Trophoblast cell (in vitro differentiated cells and primary cell): ENCODE measurements around the gene HECW1.

Experiments
- DNase-seq, 2 donors: peaks; one replicate each; pipeline ENCODE4 v3.0.0-alpha.2; 2016
- H2AFZ ChIP-seq: 2 replicates; pipeline ENCODE4 v1.6.1; 2013; ENCODE audit warnings: low read length, moderate library complexity, mild to moderate bottlenecking; ENCODE audit not compliant: insufficient read depth, poor library complexity
- H2AK5ac ChIP-seq: 2 replicates; pipeline ENCODE4 v1.6.1; 2013; ENCODE audit warnings: mild to moderate bottlenecking, low read length
- H2BK120ac ChIP-seq: 2 replicates; pipeline ENCODE4 v1.6.1; 2013; ENCODE audit warnings: low read length, mild to moderate bottlenecking, moderate library complexity; ENCODE audit not compliant: insufficient read depth, poor library complexity
- H2BK12ac ChIP-seq: 2 replicates; pipeline ENCODE4 v1.6.1; 2013; ENCODE audit warnings: mild to moderate bottlenecking, low read length, moderate library complexity
- H2BK5ac ChIP-seq: 2 replicates; pipeline ENCODE4 v1.6.1; 2013; ENCODE audit warnings: low read length, low read depth, moderate library complexity, mild to moderate bottlenecking; ENCODE audit not compliant: poor library complexity
- H3K14ac ChIP-seq: 2 replicates; pipeline ENCODE4 v1.6.1; 2013; ENCODE audit warnings: mild to moderate bottlenecking, low read length
- H3K18ac ChIP-seq: 2 replicates; pipeline ENCODE4 v1.6.1; 2013; ENCODE audit warnings: mild to moderate bottlenecking, low read length
- H3K23ac ChIP-seq: 2 replicates; pipeline ENCODE4 v1.6.1; 2013; ENCODE audit warnings: low read length
- H3K27ac ChIP-seq: 2 replicates; pipeline ENCODE4 v1.5.1; 2013; ENCODE audit warnings: low read depth, mild to moderate bottlenecking, inconsistent platforms, low read length, moderate library complexity
- H3K27me3 ChIP-seq: 2 replicates; pipeline ENCODE4 v1.6.1; 2013; ENCODE audit warnings: inconsistent platforms, mild to moderate bottlenecking, low read length, moderate library complexity; ENCODE audit not compliant: insufficient read depth
- H3K36me3 ChIP-seq, 2 experiments: 1 replicate in 1 of 2; 2 replicates in 1 of 2; pipeline ENCODE4 v1.6.1; 2013; ENCODE audit warnings: low read length in 2 of 2, mild to moderate bottlenecking in 2 of 2, moderate library complexity in 1 of 2; ENCODE audit not compliant: insufficient read depth in 2 of 2, control insufficient read depth in 1 of 2
- H3K4ac ChIP-seq: 2 replicates; pipeline ENCODE4 v1.6.1; 2013; ENCODE audit warnings: low read depth, mild to moderate bottlenecking, low read length, moderate library complexity
- H3K4me1 ChIP-seq, 2 experiments: 1 replicate in 1 of 2; 2 replicates in 1 of 2; pipeline ENCODE4 v1.6.1; 2013; ENCODE audit warnings: low read length in 2 of 2, mild to moderate bottlenecking in 2 of 2, moderate library complexity in 1 of 2; ENCODE audit not compliant: insufficient read depth in 2 of 2, control insufficient read depth in 1 of 2
- H3K4me2 ChIP-seq: 2 replicates; pipeline ENCODE4 v1.6.1; 2013; ENCODE audit warnings: inconsistent platforms, mild to moderate bottlenecking, low read length, moderate library complexity
- H3K4me3 ChIP-seq: 2 replicates; pipeline ENCODE4 v1.5.1; 2013; ENCODE audit warnings: mild to moderate bottlenecking, low read depth, low read length, inconsistent platforms
- H3K79me1 ChIP-seq: one replicate; pipeline ENCODE4 v1.6.1; 2013; ENCODE audit warnings: low read length
- H3K79me2 ChIP-seq: 2 replicates; pipeline ENCODE4 v1.6.1; 2013; ENCODE audit warnings: low read length, mild to moderate bottlenecking; ENCODE audit not compliant: control insufficient read depth, insufficient read depth, poor library complexity
- H3K9ac ChIP-seq: 2 replicates; pipeline ENCODE4 v1.6.1; 2013; ENCODE audit warnings: mild to moderate bottlenecking, low read length
- H3K9me3 ChIP-seq: 2 replicates; pipeline ENCODE4 v1.6.1; 2013; ENCODE audit warnings: low read depth, mild to moderate bottlenecking, control low read depth, inconsistent platforms, low read length; ENCODE audit not compliant: insufficient read depth
- H4K12ac ChIP-seq: 2 replicates; pipeline ENCODE4 v1.6.1; 2013; ENCODE audit warnings: low read depth, mild to moderate bottlenecking, low read length, moderate library complexity
- H4K8ac ChIP-seq: 2 replicates; pipeline ENCODE4 v1.6.1; 2013; ENCODE audit warnings: low read depth, mild to moderate bottlenecking, low read length, moderate library complexity
- H4K91ac ChIP-seq: one replicate; pipeline ENCODE4 v1.6.1; 2013; ENCODE audit warnings: low read depth, mild to moderate bottlenecking, low read length, moderate library complexity
- WGBS: extraction: QIAGEN DNeasy Blood & Tissue Kit; methylation state at CpG from one replicate; pipeline ENCODE4 v1.1.7; 2013; ENCODE audit warnings: missing lambda C conversion rate; ENCODE audit not compliant: insufficient read length, insufficient coverage; ENCODE audit errors: extremely low coverage; 5-methylcytosine and 5-hydroxymethylcytosine counted together

The HECW1 gene

DNA sequence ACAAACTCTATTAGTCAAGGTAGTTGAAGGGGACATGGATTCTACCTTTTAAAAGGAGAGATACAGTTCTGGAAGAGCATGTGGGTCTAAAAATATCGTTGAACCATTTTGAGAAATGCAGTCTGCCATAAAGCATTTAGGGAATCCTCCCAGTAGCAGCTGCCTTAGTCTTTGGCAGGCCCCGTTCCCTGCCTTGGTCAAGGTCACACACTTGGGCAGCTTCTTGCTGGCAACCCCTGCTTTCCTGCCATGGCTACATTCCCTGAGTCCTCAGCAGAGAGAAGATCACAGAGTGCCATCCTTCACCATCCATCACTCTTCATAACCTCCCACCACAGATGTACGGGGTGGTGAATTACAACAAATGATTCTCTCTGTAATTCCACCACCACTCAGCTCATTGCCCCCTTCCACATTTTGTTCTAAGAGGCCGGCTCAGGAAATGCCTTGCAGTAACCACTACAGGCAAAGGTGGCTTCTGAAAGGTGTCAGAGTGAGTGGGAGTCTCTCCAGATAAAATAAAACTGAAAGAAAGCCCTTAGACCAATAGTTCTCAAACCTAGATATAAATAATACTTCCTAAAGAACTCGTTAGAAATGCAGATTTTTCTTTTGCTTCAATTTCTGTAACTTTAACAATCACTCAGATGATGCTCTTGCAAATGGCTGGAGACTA is 349.0 kb downstream of the HECW1 start:
- H3K18ac ChIP-seq: no peak overlapping the region
- H3K14ac ChIP-seq: no peak overlapping the region
- no peak overlapping the region for H3K4me2 ChIP-seq
- no peaks in the 10 kb centered on the region for H3K79me2 ChIP-seq
- no peak overlapping the region for H3K9ac ChIP-seq
- no peak overlapping the region for H3K27ac ChIP-seq
- H4K91ac ChIP-seq: no peak overlapping the region
- H3K4me1 ChIP-seq: no peaks in the 10 kb centered on the region
- no peak overlapping the region for H3K4ac ChIP-seq
- H4K12ac ChIP-seq: no peak overlapping the region
- no peak overlapping the region for H2BK12ac ChIP-seq
- no peak overlapping the region for H2BK5ac ChIP-seq
- H3K4me3 ChIP-seq: no peak overlapping the region
- no peaks in the 10 kb centered on the region for H3K36me3 ChIP-seq
- no peak overlapping the region for H2AK5ac ChIP-seq
- H3K9me3 ChIP-seq: no peaks in the 10 kb centered on the region
- H2AFZ ChIP-seq: no peak overlapping the region
- no CpG with 5 or more reads among the region's 5 CpGs for WGBS
- no peak overlapping the region for H4K8ac ChIP-seq
- no peak overlapping the region for H3K23ac ChIP-seq
- DNase-seq: no peak
- no peak overlapping the region for H2BK120ac ChIP-seq
- no peaks in the 10 kb centered on the region for H3K79me1 ChIP-seq
- no peaks in the 10 kb centered on the region for H3K27me3 ChIP-seq

- Histone ChIP-seq H2AK5ac (no peak overlapping the region), H4K8ac (no peak overlapping the region), H3K9ac (no peak overlapping the region), H3K18ac (no peak overlapping the region), H4K91ac (no peak overlapping the region), H2BK5ac (no peak overlapping the region), H4K12ac (no peak overlapping the region), H3K4ac (no peak overlapping the region), H3K36me3 (no peaks in the 10 kb centered on the region), H3K14ac (no peak overlapping the region), H3K23ac (no peak overlapping the region), H3K4me2 (no peak overlapping the region), H3K9me3 (no peaks in the 10 kb centered on the region), H3K27ac (no peak overlapping the region), H3K4me3 (no peak overlapping the region), H3K79me1 (no peaks in the 10 kb centered on the region), H2BK120ac (no peak overlapping the region), H3K27me3 (no peaks in the 10 kb centered on the region), H3K4me1 (no peaks in the 10 kb centered on the region), H2BK12ac (no peak overlapping the region), H2AFZ (no peak overlapping the region), H3K79me2 (no peaks in the 10 kb centered on the region)
- DNase-seq: no peak
- WGBS: no CpG with 5 or more reads among the region's 1 CpG
Measured at GRCh38 chr7:43462836-43463235, 350.4 kb downstream of the HECW1 start.

- Histone ChIP-seq H3K27me3 (no peaks in the 10 kb centered on the region), H3K4me1 (no peaks in the 10 kb centered on the region), H3K18ac (no peak overlapping the region), H3K79me1 (no peaks in the 10 kb centered on the region), H2BK5ac (no peak overlapping the region), H3K14ac (no peak overlapping the region), H4K12ac (no peak overlapping the region), H3K79me2 (no peaks in the 10 kb centered on the region), H2BK12ac (no peak overlapping the region), H2AFZ (no peak overlapping the region), H4K91ac (no peak overlapping the region), H3K4me3 (no peak overlapping the region), H3K4ac (no peak overlapping the region), H4K8ac (no peak overlapping the region), H3K27ac (no peak overlapping the region), H3K4me2 (no peak overlapping the region), H2BK120ac (no peak overlapping the region), H2AK5ac (no peak overlapping the region), H3K23ac (no peak overlapping the region), H3K9me3 (no peaks in the 10 kb centered on the region), H3K9ac (no peak overlapping the region), H3K36me3 (no peaks in the 10 kb centered on the region)
- peak in 1 of 2 donors; percentile 63 for DNase-seq
- no CpG with 5 or more reads among the region's 8 CpGs for WGBS
Measured at GRCh38 chr7:43463401-43463980, 351.0 kb downstream of the HECW1 start.

DNA sequence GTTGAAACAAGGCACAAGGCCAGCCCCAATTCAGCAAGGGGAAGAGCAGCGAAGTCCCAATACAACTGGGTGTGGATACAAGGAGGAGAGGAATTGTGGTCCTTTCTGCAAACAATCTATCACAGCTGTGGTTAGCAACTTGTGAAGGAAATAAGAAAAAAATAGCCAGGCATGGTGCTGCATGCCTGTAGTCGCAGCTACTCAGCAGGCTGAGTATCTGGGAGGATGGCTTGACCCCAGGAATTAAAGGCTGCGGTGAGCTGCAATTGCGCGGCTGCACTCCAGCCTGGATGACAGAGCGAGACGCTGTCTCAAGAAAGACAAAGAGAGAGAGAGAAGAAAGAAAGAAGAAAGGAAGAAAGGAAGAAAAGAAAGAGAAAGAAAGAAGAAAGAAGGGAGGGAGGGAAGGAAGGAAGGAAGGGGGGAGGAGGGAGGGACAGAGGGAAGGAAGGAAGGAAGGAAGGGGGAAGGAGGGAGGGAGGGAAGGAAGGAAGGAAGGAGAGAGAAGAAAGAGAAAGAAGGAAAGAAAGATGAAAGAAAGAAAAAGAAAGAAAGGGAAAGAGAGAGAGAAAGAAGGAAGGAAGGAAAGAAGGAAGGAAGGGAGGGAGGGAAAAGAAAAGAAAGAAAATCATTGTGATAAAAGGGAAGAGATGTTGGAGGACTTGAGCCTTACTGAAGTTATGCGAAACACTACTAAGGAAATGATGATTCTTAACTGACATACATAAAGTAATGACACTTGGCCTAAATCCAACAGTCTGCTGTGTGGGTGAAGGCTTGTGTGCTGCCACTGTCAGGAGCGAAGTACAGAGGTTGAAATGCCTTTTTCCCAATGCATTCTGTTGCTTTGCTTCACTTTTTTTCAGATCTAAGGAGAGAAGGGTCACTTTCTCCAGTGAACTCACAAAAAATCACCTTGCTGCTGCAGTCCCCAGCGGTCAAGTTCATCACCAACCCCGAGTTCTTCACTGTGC is 353.4 kb downstream of the HECW1 start:
- Histone ChIP-seq H3K4me1 (no peaks in the 10 kb centered on the region), H4K12ac (no peak overlapping the region), H4K91ac (no peak overlapping the region), H3K36me3 (no peaks in the 10 kb centered on the region), H3K14ac (no peak overlapping the region), H3K79me2 (no peaks in the 10 kb centered on the region), H3K23ac (no peak overlapping the region), H2BK12ac (no peak overlapping the region), H3K9me3 (no peaks in the 10 kb centered on the region), H3K4me2 (no peak overlapping the region), H3K4me3 (no peak overlapping the region), H3K18ac (no peak overlapping the region), H2BK5ac (no peak overlapping the region), H2AK5ac (no peak overlapping the region), H3K9ac (no peak overlapping the region), H4K8ac (no peak overlapping the region), H2BK120ac (no peak overlapping the region), H3K79me1 (no peaks in the 10 kb centered on the region), H3K27ac (no peak overlapping the region), H3K27me3 (no peaks in the 10 kb centered on the region), H2AFZ (no peak overlapping the region), H3K4ac (no peak overlapping the region)
- DNase-seq: no peak
- no CpG with 5 or more reads among the region's 11 CpGs for WGBS
